ENCODE measurements around the gene ODAM. TPM values are rescaled to one million over a fixed set of nuclear protein-coding genes. Genes with fewer than 3 reads are reported as not detected.
"Not testable (repeated sequence)": the region's sequence is repeated elsewhere in the genome, so short reads cannot be mapped to it uniquely, and the experiment has no call there.

ODAM gene
- total and polyA plus RNA-seq, 3 experiments from 2014 or later, result not detected

GRCh38 chr4:70196857-70197256 is 1.3 kb downstream of the ODAM start:
- H3K4me1 Mint-ChIP-seq, result no peaks in the 10 kb centered on the region
- CTCF ChIA-PET, result no interaction called here
- no peak overlapping the region for H3K27ac ChIP-seq (ENCODE audit: low read depth, low read length)
- DNase-seq, result no peak
- peaks cover 0 to 3% (median 0%) of the 10 kb centered on the region in 5 donors for H3K9me3 Mint-ChIP-seq
- H3K36me3 ChIP-seq (ENCODE audit: insufficient read depth, low read length), result no peaks in the 10 kb centered on the region
- H3K4me3 Mint-ChIP-seq, result no peak overlapping the region
- POLR2A ChIA-PET, result no interaction called here
- no peaks in the 10 kb centered on the region for H3K4me1 ChIP-seq (ENCODE audit: insufficient read depth, low read length)
- no peak overlapping the region for H3K27ac Mint-ChIP-seq
- no peaks in the 10 kb centered on the region for H3K36me3 Mint-ChIP-seq
- no peaks in the 10 kb centered on the region for H3K9me3 ChIP-seq (ENCODE audit: low read length)
- H3K27me3 Mint-ChIP-seq, result no peaks in the 10 kb centered on the region
- no peaks in the 10 kb centered on the region for H3K27me3 ChIP-seq (ENCODE audit: insufficient read depth, low read length, poor library complexity, severe bottlenecking)
- no peak overlapping the region for H3K4me3 ChIP-seq (ENCODE audit: low read length)

GRCh38 chr4:70197842-70198241 is 2.3 kb downstream of the ODAM start:
- no peaks in the 10 kb centered on the region for H3K36me3 ChIP-seq (ENCODE audit: insufficient read depth, low read length)
- H3K4me3 ChIP-seq (ENCODE audit: low read length), result no peak overlapping the region
- CTCF ChIA-PET, result no interaction called here
- H3K9me3 ChIP-seq (ENCODE audit: low read length), result no peaks in the 10 kb centered on the region
- no peaks in the 10 kb centered on the region for H3K27me3 Mint-ChIP-seq
- no peaks in the 10 kb centered on the region for H3K4me1 ChIP-seq (ENCODE audit: insufficient read depth, low read length)
- no peaks in the 10 kb centered on the region for H3K27me3 ChIP-seq (ENCODE audit: insufficient read depth, low read length, poor library complexity, severe bottlenecking)
- H3K4me1 Mint-ChIP-seq, result no peaks in the 10 kb centered on the region
- POLR2A ChIA-PET, result no interaction called here
- H3K36me3 Mint-ChIP-seq, result no peaks in the 10 kb centered on the region
- DNase-seq, result no peak
- H3K27ac ChIP-seq (ENCODE audit: low read depth, low read length), result no peak overlapping the region
- H3K9me3 Mint-ChIP-seq, result peaks cover 0 to 3% (median 0%) of the 10 kb centered on the region in 5 donors
- no peak overlapping the region for H3K27ac Mint-ChIP-seq
- H3K4me3 Mint-ChIP-seq, result no peak overlapping the region

GRCh38 chr4:70203601-70204000 is 8.1 kb downstream of the ODAM start:
- DNase-seq, result no peak
- CTCF ChIA-PET, result no interaction called here
- Histone ChIP-seq H3K9me3 (ENCODE audit: low read length) (no peaks in the 10 kb centered on the region), H3K4me3 (ENCODE audit: low read length) (no peak overlapping the region), H3K4me1 (ENCODE audit: insufficient read depth, low read length) (no peaks in the 10 kb centered on the region), H3K36me3 (ENCODE audit: insufficient read depth, low read length) (no peaks in the 10 kb centered on the region), H3K27ac (ENCODE audit: low read depth, low read length) (no peak overlapping the region), H3K27me3 (ENCODE audit: insufficient read depth, low read length, poor library complexity, severe bottlenecking) (no peaks in the 10 kb centered on the region)
- POLR2A ChIA-PET, result no interaction called here
- H3K27me3 Mint-ChIP-seq, result no peaks in the 10 kb centered on the region
- peaks cover 0 to 5% (median 0%) of the 10 kb centered on the region in 5 donors for H3K9me3 Mint-ChIP-seq
- no peak overlapping the region for H3K27ac Mint-ChIP-seq
- no peak overlapping the region for H3K4me3 Mint-ChIP-seq
- no peaks in the 10 kb centered on the region for H3K36me3 Mint-ChIP-seq
- no peaks in the 10 kb centered on the region for H3K4me1 Mint-ChIP-seq

GRCh38 chr4:70212752-70213151 is 17.2 kb downstream of the ODAM start:
- H3K36me3 Mint-ChIP-seq; H3K27me3 Mint-ChIP-seq; H3K4me3 ChIP-seq (ENCODE audit: low read length); DNase-seq; H3K27me3 ChIP-seq (ENCODE audit: insufficient read depth, low read length, poor library complexity, severe bottlenecking); H3K4me1 ChIP-seq (ENCODE audit: insufficient read depth, low read length); H3K4me3 Mint-ChIP-seq; H3K4me1 Mint-ChIP-seq; H3K27ac Mint-ChIP-seq; H3K27ac ChIP-seq (ENCODE audit: low read depth, low read length); H3K9me3 ChIP-seq (ENCODE audit: low read length); CTCF ChIA-PET; H3K36me3 ChIP-seq (ENCODE audit: insufficient read depth, low read length); POLR2A ChIA-PET: not testable (repeated sequence)
- peaks cover 0 to 11% (median 5%) of the 10 kb centered on the region in 5 donors for H3K9me3 Mint-ChIP-seq

GRCh38 chr4:70216109-70216508 is 20.6 kb downstream of the ODAM start:
- H3K4me1 ChIP-seq (ENCODE audit: insufficient read depth, low read length); H3K27ac ChIP-seq (ENCODE audit: low read depth, low read length); H3K27me3 ChIP-seq (ENCODE audit: insufficient read depth, low read length, poor library complexity, severe bottlenecking); H3K4me1 Mint-ChIP-seq; CTCF ChIA-PET; H3K36me3 Mint-ChIP-seq; DNase-seq; H3K27ac Mint-ChIP-seq; H3K36me3 ChIP-seq (ENCODE audit: insufficient read depth, low read length); H3K4me3 Mint-ChIP-seq; H3K27me3 Mint-ChIP-seq; H3K4me3 ChIP-seq (ENCODE audit: low read length); H3K9me3 ChIP-seq (ENCODE audit: low read length); POLR2A ChIA-PET: not testable (repeated sequence)
- peaks cover 0 to 11% (median under 1%) of the 10 kb centered on the region in 5 donors for H3K9me3 Mint-ChIP-seq

- H3K27ac Mint-ChIP-seq; H3K36me3 ChIP-seq (ENCODE audit: insufficient read depth, low read length); H3K27me3 Mint-ChIP-seq; POLR2A ChIA-PET; H3K27me3 ChIP-seq (ENCODE audit: insufficient read depth, low read length, poor library complexity, severe bottlenecking); DNase-seq; H3K9me3 ChIP-seq (ENCODE audit: low read length); H3K4me1 ChIP-seq (ENCODE audit: insufficient read depth, low read length); H3K27ac ChIP-seq (ENCODE audit: low read depth, low read length); H3K4me3 Mint-ChIP-seq; H3K9me3 Mint-ChIP-seq; H3K4me1 Mint-ChIP-seq; H3K4me3 ChIP-seq (ENCODE audit: low read length); H3K36me3 Mint-ChIP-seq: not testable (repeated sequence)
- CTCF ChIA-PET, result interaction anchor here (0.7 kb wide), 1 partner anchor 131 kb away, joined by 3 read pairs; no protein-coding TSS in a partner anchor
Observed at GRCh38 chr4:70216550-70216949, 21.0 kb downstream of the ODAM start.

- POLR2A ChIA-PET; H3K27me3 Mint-ChIP-seq; H3K36me3 Mint-ChIP-seq; H3K4me3 ChIP-seq (ENCODE audit: low read length); H3K4me1 Mint-ChIP-seq; H3K4me3 Mint-ChIP-seq; H3K4me1 ChIP-seq (ENCODE audit: insufficient read depth, low read length); H3K9me3 ChIP-seq (ENCODE audit: low read length); H3K9me3 Mint-ChIP-seq; H3K36me3 ChIP-seq (ENCODE audit: insufficient read depth, low read length); DNase-seq; H3K27ac Mint-ChIP-seq; H3K27ac ChIP-seq (ENCODE audit: low read depth, low read length); H3K27me3 ChIP-seq (ENCODE audit: insufficient read depth, low read length, poor library complexity, severe bottlenecking); CTCF ChIA-PET: not testable (repeated sequence)
Observed at GRCh38 chr4:70221389-70221788, 25.9 kb downstream of the ODAM start.

GRCh38 chr4:70221818-70222217 is 26.3 kb downstream of the ODAM start:
- POLR2A ChIA-PET; CTCF ChIA-PET; H3K36me3 ChIP-seq (ENCODE audit: insufficient read depth, low read length): not testable (repeated sequence)

GRCh38 chr4:70225824-70226223 is 30.3 kb downstream of the ODAM start, which contains the start of gene FDCSP:
TSS of gene FDCSP (plus strand) at chr4:70226124. CDS start at chr4:70231195, 5,071 bp downstream.
- CTCF ChIA-PET, result no interaction called here
- H3K9me3 Mint-ChIP-seq, result peaks cover 0 to 2% (median 0%) of the 10 kb centered on the region in 5 donors

More at GRCh38 chr4:70221818-70222217, 26.3 kb downstream of the ODAM start:
- H3K4me3 Mint-ChIP-seq; H3K27me3 Mint-ChIP-seq; DNase-seq; H3K27me3 ChIP-seq (ENCODE audit: insufficient read depth, low read length, poor library complexity, severe bottlenecking); H3K9me3 Mint-ChIP-seq; H3K4me1 ChIP-seq (ENCODE audit: insufficient read depth, low read length); H3K36me3 Mint-ChIP-seq; H3K9me3 ChIP-seq (ENCODE audit: low read length); H3K4me1 Mint-ChIP-seq; H3K4me3 ChIP-seq (ENCODE audit: low read length); H3K27ac Mint-ChIP-seq; H3K27ac ChIP-seq (ENCODE audit: low read depth, low read length): not testable (repeated sequence)

More at GRCh38 chr4:70225824-70226223, 30.3 kb downstream of the ODAM start, which contains the start of gene FDCSP:
- no peaks in the 10 kb centered on the region for H3K36me3 Mint-ChIP-seq
- Histone ChIP-seq H3K4me3 (ENCODE audit: low read length) (no peak within 1 kb of the TSS), H3K27me3 (ENCODE audit: insufficient read depth, low read length, poor library complexity, severe bottlenecking) (no peaks in the 10 kb centered on the region), H3K27ac (ENCODE audit: low read depth, low read length) (no peak within 1 kb of the TSS), H3K4me1 (ENCODE audit: insufficient read depth, low read length) (no peaks in the 10 kb centered on the region), H3K9me3 (ENCODE audit: low read length) (no peaks in the 10 kb centered on the region), H3K36me3 (ENCODE audit: insufficient read depth, low read length) (no peaks in the 10 kb centered on the region)
- H3K27me3 Mint-ChIP-seq, result no peaks in the 10 kb centered on the region
- H3K4me1 Mint-ChIP-seq, result no peaks in the 10 kb centered on the region
- no peak for DNase-seq
- POLR2A ChIA-PET, result no interaction called here
- no peak within 1 kb of the TSS for H3K4me3 Mint-ChIP-seq
- peak within 1 kb of the TSS in 1 of 8 donors; percentile 24 for H3K27ac Mint-ChIP-seq
